GM23248 (cell line): ENCODE data around the gene GFI1B. TPM values are rescaled to one million over a fixed set of nuclear protein-coding genes. Genes with fewer than 3 reads are reported as not detected.

Experiments used
- DNase-seq: peaks from one replicate; pipeline ENCODE4 v3.0.0-alpha.2; 2015
- H2AFZ ChIP-seq: fragments of 200-600 bp; sonication (generic); 2 replicates; pipeline ENCODE4 v1.6.1; 2016; ENCODE audit warnings: antibody characterized with exemption
- H3F3A ChIP-seq: fragments of 200-600 bp; sonication (generic); 2 replicates; pipeline ENCODE4 v1.6.1; 2016; ENCODE audit warnings: mild to moderate bottlenecking, antibody characterized with exemption, mixed run types; ENCODE audit not compliant: insufficient read depth
- H3K27ac ChIP-seq: fragments of 200-600 bp; sonication (generic); 2 replicates; pipeline ENCODE4 v1.5.1; 2016; ENCODE audit warnings: mild to moderate bottlenecking
- H3K27me3 ChIP-seq: fragments of 200-600 bp; sonication (generic); replicated peaks from 2 replicates; pipeline ENCODE4 v1.6.1; 2016; ENCODE audit warnings: mild to moderate bottlenecking; ENCODE audit not compliant: insufficient read depth
- H3K36me3 ChIP-seq: fragments of 200-600 bp; sonication (generic); 2 replicates; pipeline ENCODE4 v1.6.1; 2016; ENCODE audit warnings: low read depth, mild to moderate bottlenecking
- H3K4me1 ChIP-seq: fragments of 200-600 bp; sonication (generic); 2 replicates; pipeline ENCODE4 v1.6.1; 2016; ENCODE audit warnings: mild to moderate bottlenecking; ENCODE audit not compliant: insufficient read depth
- H3K4me2 ChIP-seq: fragments of 200-600 bp; sonication (generic); one replicate; pipeline ENCODE4 v1.6.1; 2016; ENCODE audit warnings: mild to moderate bottlenecking; ENCODE audit not compliant: unreplicated experiment
- H3K4me3 ChIP-seq: fragments of 200-600 bp; sonication (generic); 2 replicates; pipeline ENCODE4 v1.5.1; 2016; ENCODE audit warnings: mild to moderate bottlenecking
- H3K79me2 ChIP-seq: fragments of 200-600 bp; sonication (generic); 2 replicates; pipeline ENCODE4 v1.6.1; 2016; ENCODE audit warnings: mild to moderate bottlenecking; ENCODE audit not compliant: insufficient read depth
- H3K9ac ChIP-seq: fragments of 200-600 bp; sonication (generic); 2 replicates; pipeline ENCODE4 v1.6.1; 2016; ENCODE audit warnings: mild to moderate bottlenecking
- H3K9me2 ChIP-seq: fragments of 200-600 bp; sonication (generic); 2 replicates; pipeline ENCODE4 v1.6.1; 2016; ENCODE audit warnings: mixed run types, mild to moderate bottlenecking, moderate library complexity; ENCODE audit not compliant: insufficient read depth
- H3K9me3 ChIP-seq: fragments of 200-600 bp; sonication (generic); one replicate; pipeline ENCODE4 v1.6.1; 2017; ENCODE audit warnings: low read depth
- H4K20me1 ChIP-seq: fragments of 200-600 bp; sonication (generic); 2 replicates; pipeline ENCODE4 v1.6.0; 2016; ENCODE audit not compliant: insufficient read depth
- EZH2 ChIP-seq: fragments of 200-600 bp; sonication (generic); IDR thresholded peaks from 2 replicates; pipeline ENCODE4 v1.6.1; 2018; ENCODE audit warnings: antibody characterized with exemption, mild to moderate bottlenecking; ENCODE audit not compliant: insufficient read depth, poor library complexity, severe bottlenecking
- EZH2phosphoT487 ChIP-seq: fragments of 200-600 bp; sonication (generic); IDR thresholded peaks from 2 replicates; pipeline ENCODE4 v1.6.1; 2018; ENCODE audit warnings: antibody characterized with exemption, moderate library complexity, mild to moderate bottlenecking, low read depth; ENCODE audit not compliant: insufficient read depth
- WGBS, 2 experiments: methylation state at CpG; one replicate each; pipeline ENCODE4 v1.1.6; 2015 to 2017; ENCODE audit warnings: low lambda C conversion rate in 2 of 2, low coverage in 1 of 2; ENCODE audit errors: missing lambda C conversion rate in 2 of 2; 5-methylcytosine and 5-hydroxymethylcytosine counted together
- in situ Hi-C: fragments of 300-500 bp; cut with MboI; formaldehyde crosslinking; loops from 2 replicates; pipeline ENCODE4 v1.15.0; 2020
- polyA plus RNA-seq: library from polyadenylated mRNA; unstranded; fragments of >200 nt; fragmentation: Nextera tagmentation; extraction: Ambion mirVana; gene quantifications from 2 replicates; pipeline ENCODE4 v1.2.1, GENCODE V29; 2016
- total RNA-seq: library from RNA; depleted of rRNA; stranded (reverse); fragments of >200 nt; shearing (Covaris generic); gene quantifications from 2 replicates; pipeline ENCODE4 v1.2.3, GENCODE V29; 2014

Gene GFI1B
- total and polyA plus RNA-seq, 2 experiments from 2014 or later: not detected

DNA sequence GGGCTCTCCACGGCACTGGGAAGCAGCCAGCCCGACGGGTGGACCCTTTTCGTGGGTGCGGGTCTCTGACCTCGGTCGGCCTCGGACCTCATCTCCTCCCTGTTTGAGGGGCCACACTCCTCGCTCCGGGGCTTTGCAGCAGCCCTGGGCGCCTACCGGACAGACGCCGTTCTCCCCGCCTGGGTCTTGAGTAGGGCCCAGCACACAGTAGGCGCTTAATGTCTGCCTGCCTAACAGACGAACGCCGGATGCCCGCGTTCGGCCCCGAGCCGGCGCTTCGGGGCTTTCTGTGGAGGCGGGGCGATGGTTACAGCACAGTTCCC, 51.5 kb downstream of the GFI1B start:
- H2AFZ ChIP-seq: peak overlapping the region; percentile 80
- no peaks in the 10 kb centered on the region for H4K20me1 ChIP-seq
- 1% methylated on average over 28 of the region's 28 CpGs for WGBS, 2 experiments
- H3K9me2 ChIP-seq: no peaks in the 10 kb centered on the region
- peak overlapping the region; percentile 64 for H3K27ac ChIP-seq
- H3K36me3 ChIP-seq: no peaks in the 10 kb centered on the region
- H3F3A ChIP-seq: no peaks in the 10 kb centered on the region
- H3K4me3 ChIP-seq: peak overlapping the region; percentile 92
- in situ Hi-C loops: loop anchor here (25.0 kb wide), 1 partner anchor 457 kb away; the partner anchor contains the start of gene SLC2A6
- TF ChIP-seq EZH2 (no peak), EZH2phosphoT487 (no peak)
- H3K9ac ChIP-seq: peak overlapping the region; percentile 92
- no peaks in the 10 kb centered on the region for H3K9me3 ChIP-seq
- H3K4me2 ChIP-seq: peak overlapping the region; percentile 76
- no peak for DNase-seq
- H3K27me3 ChIP-seq: no peaks in the 10 kb centered on the region
- H3K4me1 ChIP-seq: peaks cover 7% of the 10 kb centered on the region; the same call in 1 of the 2 replicates
- H3K79me2 ChIP-seq: peaks cover 52% of the 10 kb centered on the region

DNA sequence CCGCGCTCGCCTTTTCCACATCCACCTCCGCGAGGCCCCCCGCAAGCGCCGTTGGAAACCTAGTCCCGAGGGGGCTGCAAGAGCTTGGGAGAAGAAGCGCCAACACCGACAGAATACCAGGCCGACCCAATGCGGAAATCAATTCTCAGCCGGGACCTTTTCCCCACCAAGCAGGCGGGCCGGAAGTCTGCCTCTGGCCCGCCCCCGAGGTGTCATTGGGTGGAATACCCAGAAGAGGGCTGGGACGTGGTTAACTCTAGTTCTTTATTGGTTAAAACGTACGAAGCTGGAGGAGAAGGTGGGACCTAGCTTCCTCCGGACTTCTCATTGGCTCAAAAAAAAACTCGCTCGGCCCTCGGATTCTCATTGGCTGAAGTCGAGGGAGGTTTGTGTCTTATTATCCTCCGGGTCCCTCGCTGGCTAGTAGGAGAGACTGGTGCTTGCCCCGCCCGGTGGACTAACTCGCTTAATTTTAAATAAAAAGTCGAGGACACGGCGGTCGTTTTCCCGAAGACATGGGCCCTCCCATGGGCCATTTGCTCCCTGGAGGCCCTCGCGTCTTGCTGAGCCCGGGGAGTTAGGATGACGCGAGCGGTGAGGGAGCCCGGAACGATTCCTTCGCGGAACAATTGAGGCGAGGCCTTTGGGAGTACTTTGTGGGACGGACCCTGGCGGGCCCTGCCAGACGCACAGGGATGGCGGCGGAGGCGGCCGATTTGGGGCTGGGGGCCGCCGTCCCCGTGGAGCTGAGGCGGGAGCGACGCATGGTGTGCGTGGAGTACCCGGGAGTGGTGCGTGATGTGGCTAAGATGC, 52.0 kb downstream of the GFI1B start, which contains the start of gene GTF3C5:
Gene GTF3C5, plus strand, starts transcription at position 681 of the 813 bp plus-strand sequence. Its CDS starts 15 bp downstream, at position 696.
- Histone ChIP-seq H3K9me2 (no peaks in the 10 kb centered on the region), H3K27me3 (no peaks in the 10 kb centered on the region), H3K27ac (peak within 1 kb of the TSS; percentile 79), H3K4me3 (peak within 1 kb of the TSS; percentile 92), H3K4me2 (peak within 1 kb of the TSS; percentile 99), H2AFZ (peak within 1 kb of the TSS; percentile 96), H3K9me3 (no peaks in the 10 kb centered on the region), H3K79me2 (peaks cover 57% of the 10 kb centered on the region), H3F3A (no peaks in the 10 kb centered on the region), H3K4me1 (peaks cover 7% of the 10 kb centered on the region; the same call in 1 of the 2 replicates), H4K20me1 (no peaks in the 10 kb centered on the region), H3K36me3 (no peaks in the 10 kb centered on the region), H3K9ac (peak within 1 kb of the TSS; percentile 92)
- in situ Hi-C loops: loop anchor here (25.0 kb wide), 1 partner anchor 457 kb away; the partner anchor contains the start of gene SLC2A6
- TF ChIP-seq EZH2phosphoT487: no peak
- no peak for TF ChIP-seq EZH2
- DNase-seq: peak; percentile 100
- 1% methylated on average over 50 to 61 of the region's 63 CpGs for WGBS, 2 experiments

- Histone ChIP-seq H2AFZ (peak overlapping the region; percentile 96), H4K20me1 (no peaks in the 10 kb centered on the region; the same call in 1 of the 2 replicates), H3K4me1 (peaks cover 7% of the 10 kb centered on the region; the same call in 1 of the 2 replicates), H3K4me2 (peak overlapping the region; percentile 99), H3K79me2 (peaks cover 63% of the 10 kb centered on the region), H3K4me3 (peak overlapping the region; percentile 92), H3K27ac (peak overlapping the region; percentile 79), H3F3A (no peaks in the 10 kb centered on the region), H3K36me3 (no peaks in the 10 kb centered on the region), H3K9ac (peak overlapping the region; percentile 92), H3K27me3 (no peaks in the 10 kb centered on the region), H3K9me3 (no peaks in the 10 kb centered on the region), H3K9me2 (no peaks in the 10 kb centered on the region)
- no peak for TF ChIP-seq EZH2phosphoT487
- no peak for TF ChIP-seq EZH2
- in situ Hi-C loops: loop anchor here (25.0 kb wide), 1 partner anchor 456 kb away; the partner anchor contains the start of gene SLC2A6
- 2 to 3% methylated on average over 16 of the region's 16 CpGs for WGBS, 2 experiments
- no peak for DNase-seq
Measured at GRCh38 chr9:133031130-133031422, 52.6 kb downstream of the GFI1B start.

DNA sequence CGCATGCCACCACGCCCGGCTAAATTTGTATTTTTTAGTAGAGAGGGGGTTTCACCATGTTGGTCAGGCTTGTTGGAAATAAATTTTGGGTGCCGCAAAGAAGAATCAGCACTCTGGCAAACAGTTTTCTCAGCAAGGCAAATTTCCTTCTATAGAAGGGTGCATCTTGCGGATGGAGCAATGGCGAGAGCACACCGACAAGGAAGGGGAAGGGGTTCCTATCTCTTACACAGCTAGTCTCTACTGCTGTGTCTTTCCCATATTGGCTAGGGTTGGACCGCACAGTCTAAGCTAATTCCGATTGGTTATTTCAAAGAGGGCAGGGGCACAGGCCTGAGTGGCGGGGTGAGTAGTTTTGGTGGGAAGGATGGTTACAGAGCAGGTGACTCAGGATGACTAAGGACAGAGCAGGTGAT, 53.0 kb downstream of the GFI1B start:
- no peaks in the 10 kb centered on the region for H3K27me3 ChIP-seq
- H3K27ac ChIP-seq: no peak overlapping the region
- peaks cover 7% of the 10 kb centered on the region; the same call in 1 of the 2 replicates for H3K4me1 ChIP-seq
- H3K36me3 ChIP-seq: no peaks in the 10 kb centered on the region
- H4K20me1 ChIP-seq: no peaks in the 10 kb centered on the region; the same call in 1 of the 2 replicates
- peak overlapping the region; percentile 92 for H3K9ac ChIP-seq
- H3K79me2 ChIP-seq: peaks cover 67% of the 10 kb centered on the region
- H2AFZ ChIP-seq: peak overlapping the region; percentile 96
- no peaks in the 10 kb centered on the region for H3F3A ChIP-seq
- no peak for TF ChIP-seq EZH2phosphoT487
- TF ChIP-seq EZH2: no peak
- in situ Hi-C loops: loop anchor here (25.0 kb wide), 1 partner anchor 456 kb away; the partner anchor contains the start of gene SLC2A6
- no peaks in the 10 kb centered on the region for H3K9me3 ChIP-seq
- peak overlapping the region; percentile 99 for H3K4me2 ChIP-seq
- peak; percentile 20 for DNase-seq
- peak overlapping the region; percentile 92 for H3K4me3 ChIP-seq
- WGBS, 2 experiments: 50 to 51% methylated on average over 10 of the region's 10 CpGs
- no peaks in the 10 kb centered on the region for H3K9me2 ChIP-seq
